ENCODE results near the gene FAM120A.
"Not testable (repeated sequence)": the region's sequence is repeated elsewhere in the genome, so short reads cannot be mapped to it uniquely, and the experiment has no call there.

Gene FAM120A

GRCh38 chr9:93512170-93512812 is 60.8 kb downstream of the FAM120A start:
- not testable (repeated sequence) for DNase-seq

- no peak for DNase-seq
These were observed 62.1 kb downstream of the FAM120A start for GRCh38 chr9:93513606-93514005.

GRCh38 chr9:93517331-93517730 is 65.8 kb downstream of the FAM120A start:
- DNase-seq, result no peak

GRCh38 chr9:93520523-93520922 is 69.0 kb downstream of the FAM120A start:
- no peak for DNase-seq

- no peak for DNase-seq
These were observed 71.3 kb downstream of the FAM120A start for GRCh38 chr9:93522736-93523135.

- no peak for DNase-seq
These were observed 72.1 kb downstream of the FAM120A start for GRCh38 chr9:93523518-93524144.

DNA sequence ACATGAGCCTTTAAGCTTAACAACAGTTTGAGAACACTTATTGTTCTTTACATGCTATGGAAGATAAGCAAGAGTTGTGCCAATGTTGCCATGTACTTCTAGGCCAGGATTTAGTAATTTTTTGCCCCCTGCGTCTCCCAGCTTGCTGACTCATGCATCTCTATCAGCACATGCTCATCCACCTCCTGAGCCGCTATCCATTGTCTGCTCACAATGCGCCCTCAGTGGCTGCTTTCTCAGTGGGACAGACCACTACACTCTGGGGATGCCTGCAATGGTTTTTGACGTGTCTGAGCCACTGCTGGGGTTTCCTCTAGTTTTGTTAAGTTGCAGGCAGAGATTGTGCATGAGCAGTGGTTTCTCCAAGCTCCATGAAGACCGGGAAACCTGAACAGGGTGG is 74.0 kb downstream of the FAM120A start:
- no peak for DNase-seq

DNA sequence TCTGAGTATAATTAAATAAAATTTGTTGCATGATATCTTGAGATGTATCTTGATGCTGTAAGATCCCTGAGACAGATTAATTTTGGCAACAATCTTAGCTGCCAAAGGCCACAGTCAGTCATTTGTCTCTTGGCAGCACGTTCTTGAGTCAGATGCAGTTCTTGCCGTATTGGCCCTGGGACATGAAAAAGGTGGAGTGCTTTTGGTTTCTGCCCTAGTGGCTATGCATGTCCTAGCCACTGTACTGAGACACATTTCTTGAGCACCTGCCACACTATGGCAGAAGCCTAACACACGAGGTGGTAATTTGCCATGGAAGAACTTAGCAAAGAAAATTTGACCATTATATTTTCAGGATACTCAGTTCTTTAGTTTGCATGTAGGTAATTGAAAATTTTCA is 79.9 kb downstream of the FAM120A start:
- no peak for DNase-seq

DNA sequence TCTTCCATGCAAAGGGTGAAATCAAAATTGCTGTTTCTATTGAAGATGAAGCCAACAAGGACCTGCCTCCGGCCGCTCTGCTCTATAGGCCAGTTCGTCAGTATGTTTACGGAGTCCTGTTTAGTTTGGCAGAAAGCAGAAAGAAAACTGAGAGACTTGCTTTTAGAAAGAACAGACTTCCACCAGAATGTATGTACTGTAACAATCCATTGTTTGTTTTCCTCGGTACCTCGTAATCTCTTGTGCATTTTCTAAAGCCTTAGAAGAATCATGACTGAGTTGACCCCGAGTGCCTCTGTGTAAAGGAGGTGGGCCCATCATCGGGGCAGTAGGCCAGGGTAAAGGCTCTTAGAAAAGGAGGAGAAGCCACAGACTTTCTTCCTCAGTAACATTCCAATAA is 80.7 kb downstream of the FAM120A start:
- DNase-seq, result no peak

DNA sequence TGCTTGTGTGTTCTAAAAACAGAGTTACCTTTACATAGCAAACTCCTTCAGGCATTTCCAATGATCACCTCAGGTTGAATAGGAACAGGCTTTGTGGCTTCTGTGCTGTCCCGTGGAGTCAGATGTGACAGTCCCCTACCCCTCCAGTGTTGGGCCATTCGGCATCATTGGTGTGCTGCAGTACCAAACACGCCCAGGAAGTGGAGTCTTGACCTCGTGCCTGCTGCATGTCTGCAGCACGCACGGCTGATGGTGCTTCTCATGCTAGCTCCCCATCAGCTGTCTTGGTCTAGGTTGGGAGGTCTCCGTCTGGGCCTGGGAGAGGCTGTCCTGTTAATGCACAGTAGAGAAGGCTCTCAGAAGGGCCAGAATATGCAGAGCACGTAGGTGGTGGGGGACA is 82.4 kb downstream of the FAM120A start:
- no peak for DNase-seq

- no peak for DNase-seq
These were observed 84.7 kb downstream of the FAM120A start for GRCh38 chr9:93536167-93536566.

DNA sequence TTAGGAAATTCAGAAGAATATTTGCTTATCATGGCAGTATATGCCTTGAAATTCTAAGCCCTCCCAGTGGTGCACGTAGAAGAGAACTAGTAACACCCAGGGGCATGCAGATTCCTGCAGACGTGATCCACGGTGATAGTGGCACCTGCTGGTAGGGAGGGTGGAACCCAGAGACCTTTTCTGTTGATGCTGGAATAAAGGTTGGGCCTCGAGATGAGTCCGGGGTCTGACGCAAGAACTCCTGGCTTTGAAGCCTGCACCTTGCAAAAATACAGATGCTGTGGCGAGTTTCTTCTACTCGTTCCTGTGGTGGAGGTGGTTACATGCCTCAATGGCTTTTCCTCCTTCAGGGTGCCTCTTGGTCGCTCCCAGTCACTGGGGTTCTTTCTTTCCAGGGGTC is 85.4 kb downstream of the FAM120A start:
- no peak for DNase-seq

DNA sequence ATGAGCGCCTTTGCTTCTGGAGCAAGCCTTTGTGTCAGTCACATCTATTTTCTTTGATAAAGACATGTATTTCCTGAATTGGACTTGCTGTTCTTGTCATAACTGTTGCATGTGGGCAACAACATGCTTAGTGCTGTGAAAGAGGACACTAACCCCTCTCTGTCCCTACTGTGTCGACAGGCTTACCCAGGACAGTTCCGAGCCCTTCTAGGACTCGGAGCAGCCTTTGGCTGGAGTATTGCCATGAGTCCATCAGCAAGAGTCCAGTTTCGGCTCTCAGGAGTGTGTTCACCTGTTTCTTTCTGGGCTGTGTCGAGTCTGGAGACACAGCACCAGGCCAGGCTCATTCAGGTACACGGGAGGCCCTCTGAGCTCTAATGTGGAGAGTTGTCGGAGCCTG is 88.8 kb downstream of the FAM120A start:
- no peak for DNase-seq

GRCh38 chr9:93541005-93541404 is 89.5 kb downstream of the FAM120A start:
- DNase-seq, result no peak

- no peak for DNase-seq
These were observed 90.3 kb downstream of the FAM120A start for GRCh38 chr9:93541581-93542349.

GRCh38 chr9:93543117-93543516 is 91.6 kb downstream of the FAM120A start:
- no peak for DNase-seq

- DNase-seq, result no peak
These were observed 94.9 kb downstream of the FAM120A start for GRCh38 chr9:93546356-93546755.

DNA sequence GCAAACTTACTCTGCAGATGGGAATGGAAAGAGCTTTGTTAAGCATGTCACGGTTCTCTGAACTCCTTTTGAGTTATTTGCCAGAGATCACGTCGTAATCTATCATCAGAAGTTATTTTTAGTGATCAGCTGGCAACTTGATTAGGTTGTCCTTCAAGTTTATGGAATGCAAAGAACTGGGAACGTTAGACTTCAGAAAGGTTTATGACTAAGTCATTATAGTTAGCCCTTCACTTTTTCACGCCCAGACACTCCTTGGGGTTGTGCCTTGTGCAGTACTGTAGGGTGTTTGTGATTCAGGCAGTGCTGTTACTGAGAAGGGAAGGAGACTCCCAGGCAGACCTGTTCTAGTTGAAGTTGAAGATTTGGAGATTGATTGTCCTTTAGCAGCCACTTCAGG is 98.1 kb downstream of the FAM120A start:
- no peak for DNase-seq

DNA sequence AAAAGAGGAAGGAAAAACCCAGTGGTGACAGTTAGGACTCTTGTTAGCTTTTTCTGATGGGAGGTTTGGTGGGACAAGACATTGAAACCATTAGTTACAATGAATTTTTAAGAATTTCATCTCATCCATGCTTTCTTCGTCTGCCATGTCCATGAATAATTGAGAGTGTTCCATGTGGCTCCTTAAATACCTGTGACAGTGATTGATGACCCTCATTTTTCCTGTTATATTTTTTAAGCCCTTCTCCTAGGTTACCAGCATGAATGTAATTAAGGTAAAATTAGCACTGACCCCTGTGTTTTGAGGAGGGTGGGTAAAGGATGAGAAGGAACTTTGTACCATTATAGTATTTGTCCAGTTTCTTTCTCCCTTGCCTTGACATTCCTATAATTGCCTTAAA is 101.4 kb downstream of the FAM120A start:
- no peak for DNase-seq

- no peak for DNase-seq
These were observed 103.9 kb downstream of the FAM120A start for GRCh38 chr9:93555370-93555769.

- no peak for DNase-seq
These were observed 106.1 kb downstream of the FAM120A start for GRCh38 chr9:93557366-93558137.

GRCh38 chr9:93558503-93558902 is 107.0 kb downstream of the FAM120A start:
- DNase-seq, result no peak

DNA sequence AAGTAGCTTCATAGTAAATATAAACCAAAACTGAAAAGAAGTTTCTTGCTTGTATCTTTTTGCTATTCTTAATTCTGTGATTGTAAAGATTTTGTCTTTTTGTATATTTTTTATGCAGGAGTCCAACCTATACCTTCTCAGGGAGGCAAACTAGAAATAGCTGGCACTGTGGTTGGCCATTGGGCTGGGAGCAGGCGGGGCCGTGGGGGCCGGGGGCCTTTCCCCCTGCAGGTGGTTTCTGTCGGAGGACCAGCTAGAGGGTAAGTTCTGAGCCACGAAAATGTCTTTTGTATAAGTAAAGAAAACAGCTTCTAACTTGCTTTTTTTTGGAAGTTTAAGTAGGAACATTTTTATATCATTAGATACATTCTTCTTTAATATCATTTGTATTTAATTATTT is 109.5 kb downstream of the FAM120A start:
- DNase-seq, result no peak

DNA sequence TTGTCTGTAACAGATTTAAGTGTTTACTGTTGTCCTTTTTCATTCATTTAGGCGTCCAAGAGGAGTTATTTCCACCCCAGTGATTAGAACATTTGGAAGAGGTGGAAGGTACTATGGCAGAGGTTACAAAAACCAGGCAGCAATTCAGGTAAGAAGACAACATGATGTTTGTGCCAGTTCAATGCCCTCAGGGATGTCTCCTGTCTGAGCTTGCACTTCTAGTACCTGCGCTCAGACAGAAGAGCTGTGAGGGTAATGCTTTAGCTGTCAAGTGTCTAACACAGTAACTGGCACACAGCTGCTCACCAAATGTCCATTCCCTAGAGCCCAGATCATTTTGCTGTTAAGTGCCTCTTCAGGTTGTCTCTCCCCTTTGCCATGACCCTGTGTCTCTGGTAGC is 110.7 kb downstream of the FAM120A start:
- DNase-seq, result no peak
